IMR-90 (cell line): ENCODE measurements around the gene CDC37L1. TPM values are rescaled to one million over a fixed set of nuclear protein-coding genes. Genes with fewer than 3 reads are reported as not detected.

Experiments
- ATAC-seq: fragments of 200-7000 bp; cut with Tn5 transposase; 2 replicates; pipeline ENCODE4 v1.9.1; 2020; ENCODE audit warnings: low read depth, mild to moderate bottlenecking, moderate library complexity
- BruUV-seq: library from RNA; stranded (reverse); fragments of 400-500 nt; replicated peaks from 2 replicates; lab custom pipeline; 2021; lab: Mats Ljungman, UMichigan
- CTCF ChIA-PET: fragments of 300-600 bp; formaldehyde crosslinking; extraction: SDS; loops from one replicate; lab custom pipeline; 2021; ENCODE audit warnings: antibody characterized with exemption; lab: Yijun Ruan, JAX
- POLR2A ChIA-PET: fragments of 300-600 bp; sonication (Branson Sonifier 250); formaldehyde crosslinking; loops from one replicate; lab custom pipeline; 2022; ENCODE audit warnings: antibody characterized with exemption; ENCODE audit not compliant: unreplicated experiment; lab: Charles Lee
- DNase-seq: peaks from one replicate; pipeline ENCODE4 v3.0.0; 2013
- H2AFZ ChIP-seq: replicated peaks from 2 replicates; pipeline ENCODE3; 2013; ENCODE audit warnings: low read length, mild to moderate bottlenecking; ENCODE audit not compliant: poor library complexity
- H2AK5ac ChIP-seq: 2 replicates; pipeline ENCODE4 v1.6.1; 2013; ENCODE audit warnings: low read depth, low read length, inconsistent platforms
- H2AK9ac ChIP-seq: replicated peaks from 2 replicates; pipeline ENCODE3; 2013; ENCODE audit warnings: mild to moderate bottlenecking, low read depth, low read length, moderate library complexity; ENCODE audit not compliant: poor library complexity
- H2BK120ac ChIP-seq: 2 replicates; pipeline ENCODE4 v1.6.1; 2013; ENCODE audit warnings: low read depth, low read length, inconsistent platforms
- H2BK15ac ChIP-seq: 3 replicates; pipeline ENCODE4 v1.6.1; 2013; ENCODE audit warnings: low read depth, low read length, inconsistent platforms
- H2BK20ac ChIP-seq: 2 replicates; pipeline ENCODE4 v1.6.1; 2013; ENCODE audit warnings: low read depth, mild to moderate bottlenecking, inconsistent platforms, low read length, moderate library complexity
- H2BK5ac ChIP-seq: 2 replicates; pipeline ENCODE4 v1.6.1; 2013; ENCODE audit warnings: mild to moderate bottlenecking, low read depth, low read length, inconsistent platforms; ENCODE audit not compliant: poor library complexity, severe bottlenecking
- H3K14ac ChIP-seq: replicated peaks from 2 replicates; pipeline ENCODE4 v1.6.1; 2013; ENCODE audit warnings: low read depth, low read length, inconsistent platforms
- H3K18ac ChIP-seq: 2 replicates; pipeline ENCODE4 v1.6.1; 2013; ENCODE audit warnings: low read depth, low read length, control low read depth
- H3K23ac ChIP-seq: 2 replicates; pipeline ENCODE4 v1.6.1; 2013; ENCODE audit warnings: low read depth, low read length, inconsistent platforms
- H3K27ac ChIP-seq: 2 replicates; pipeline ENCODE4 v1.5.1; 2013; ENCODE audit warnings: mild to moderate bottlenecking, control low read depth, low read length; ENCODE audit not compliant: insufficient read depth
- H3K27me3 ChIP-seq: 2 replicates; pipeline ENCODE4 v1.6.1; 2013; ENCODE audit warnings: low read length; ENCODE audit not compliant: control insufficient read depth, insufficient read depth
- H3K36me3 ChIP-seq: 2 replicates; pipeline ENCODE4 v1.6.1; 2013; ENCODE audit warnings: low read length, mixed read lengths; ENCODE audit not compliant: control insufficient read depth, insufficient read depth
- H3K4ac ChIP-seq: 2 replicates; pipeline ENCODE4 v1.6.1; 2013; ENCODE audit warnings: low read depth, low read length, inconsistent platforms
- H3K4me1 ChIP-seq: 2 replicates; pipeline ENCODE4 v1.6.1; 2013; ENCODE audit warnings: low read length, mixed read lengths; ENCODE audit not compliant: control insufficient read depth, insufficient read depth
- H3K4me2 ChIP-seq: 2 replicates; pipeline ENCODE4 v1.6.1; 2013; ENCODE audit warnings: low read depth, mild to moderate bottlenecking, control low read depth, low read length, moderate library complexity
- H3K4me3 ChIP-seq: 2 replicates; pipeline ENCODE4 v1.5.1; 2013; ENCODE audit warnings: low read depth, mild to moderate bottlenecking, control low read depth, low read length, moderate library complexity; ENCODE audit not compliant: insufficient read depth
- H3K56ac ChIP-seq: 2 replicates; pipeline ENCODE4 v1.6.1; 2013; ENCODE audit warnings: low read length, inconsistent platforms; ENCODE audit not compliant: insufficient read depth; ENCODE audit errors: extremely low read depth
- H3K79me1 ChIP-seq, 2 experiments: 2 replicates each; pipeline ENCODE4 v1.6.1; 2013; ENCODE audit warnings: low read length in 2 of 2, inconsistent platforms in 1 of 2, low read depth in 1 of 2
- H3K9ac ChIP-seq: 2 replicates; pipeline ENCODE4 v1.6.1; 2013; ENCODE audit warnings: low read depth, low read length, control low read depth
- H3K9me1 ChIP-seq: 2 replicates; pipeline ENCODE4 v1.6.1; 2013; ENCODE audit warnings: low read length, inconsistent platforms; ENCODE audit not compliant: insufficient read depth
- H3K9me3 ChIP-seq: 2 replicates; pipeline ENCODE4 v1.6.1; 2013; ENCODE audit warnings: low read length; ENCODE audit not compliant: control insufficient read depth, insufficient read depth
- H4K20me1 ChIP-seq: 2 replicates; pipeline ENCODE4 v1.6.1; 2013; ENCODE audit warnings: low read length, inconsistent platforms; ENCODE audit not compliant: insufficient read depth
- H4K5ac ChIP-seq: 2 replicates; pipeline ENCODE4 v1.6.1; 2013; ENCODE audit warnings: mild to moderate bottlenecking, low read depth, low read length, control low read depth
- H4K8ac ChIP-seq, 2 experiments: 2 replicates each; pipeline ENCODE4 v1.6.1; 2013; ENCODE audit warnings: low read depth in 2 of 2, low read length in 2 of 2, control low read depth in 1 of 2, inconsistent platforms in 1 of 2
- H4K91ac ChIP-seq: 2 replicates; pipeline ENCODE4 v1.6.1; 2013; ENCODE audit warnings: low read depth, low read length, inconsistent platforms; ENCODE audit not compliant: insufficient read depth
- BHLHE40 ChIP-seq: fragments of 150-350 bp; IDR thresholded peaks from 2 replicates; pipeline ENCODE4 v1.6.1; 2016; ENCODE audit warnings: mild to moderate bottlenecking, low read depth, low read length
- CEBPB ChIP-seq: IDR thresholded peaks from 2 replicates; pipeline ENCODE4 v1.6.1; 2012; ENCODE audit warnings: low read depth, low read length, improper control_type of control experiment
- CHD1 ChIP-seq: IDR thresholded peaks from 2 replicates; pipeline ENCODE4 v1.6.1; 2012; ENCODE audit warnings: low read depth, low read length, improper control_type of control experiment
- CTCF ChIP-seq: conservative IDR thresholded peaks from 2 replicates; pipeline ENCODE4 v1.5.1; 2012; ENCODE audit warnings: mild to moderate bottlenecking, low read depth, low read length, improper control_type of control experiment
- ELK1 ChIP-seq: fragments of 150-350 bp; IDR thresholded peaks from 2 replicates; pipeline ENCODE4 v1.6.1; 2016; ENCODE audit warnings: low read depth, mild to moderate bottlenecking, low read length, moderate library complexity, borderline replicate concordance
- FOS ChIP-seq: fragments of 150-350 bp; IDR thresholded peaks from 2 replicates; pipeline ENCODE4 v1.6.1; 2016; ENCODE audit warnings: low read depth, low read length
- MAFK ChIP-seq: IDR thresholded peaks from 2 replicates; pipeline ENCODE4 v1.6.1; 2012; ENCODE audit warnings: low read depth, low read length, improper control_type of control experiment
- MXI1 ChIP-seq: IDR thresholded peaks from 2 replicates; pipeline ENCODE4 v1.6.1; 2012; ENCODE audit warnings: low read depth, mild to moderate bottlenecking, low read length, moderate library complexity, borderline replicate concordance
- POLR2A ChIP-seq: IDR thresholded peaks from 2 replicates; pipeline ENCODE4 v1.6.1; 2012; ENCODE audit warnings: mild to moderate bottlenecking, low read depth, low read length
- RAD21 ChIP-seq: IDR thresholded peaks from 2 replicates; pipeline ENCODE4 v1.6.1; 2012; ENCODE audit warnings: low read length, improper control_type of control experiment
- SMC3 ChIP-seq: fragments of 150-350 bp; IDR thresholded peaks from 2 replicates; pipeline ENCODE4 v1.6.1; 2016; ENCODE audit warnings: low read depth, mild to moderate bottlenecking, antibody characterized with exemption, low read length, moderate library complexity
- USF2 ChIP-seq: fragments of 150-350 bp; IDR thresholded peaks from 2 replicates; pipeline ENCODE4 v1.6.1; 2017; ENCODE audit warnings: mild to moderate bottlenecking, antibody characterized with exemption, low read length, low read depth
- WGBS, 2 experiments: methylation state at CpG; one replicate each; pipeline versions ENCODE4 v1.1.5 to v1.1.7; 2013; ENCODE audit warnings: missing lambda C conversion rate in 2 of 2; ENCODE audit not compliant: insufficient read length in 1 of 2; ENCODE audit errors: extremely low coverage in 2 of 2; 5-methylcytosine and 5-hydroxymethylcytosine counted together
- dilution Hi-C: fragments of 300-500 bp; cut with HindIII; formaldehyde crosslinking; loops from one replicate; pipeline ENCODE4 v1.14.3; 2018; ENCODE audit warnings: low sequenced_read_pairs; ENCODE audit not compliant: unreplicated experiment
- in situ Hi-C: fragments of 300-500 bp; cut with MboI; formaldehyde crosslinking; loops from 3 replicates; pipeline ENCODE4 v1.14.3; 2019; ENCODE audit warnings: low sequenced_read_pairs, inconsistent platforms, mixed read lengths
- intact Hi-C: fragments of 100-400 bp; cut with micrococcal nuclease; formaldehyde crosslinking; loops from 2 replicates; pipeline ENCODE4 v1.10.0; 2022
- polyA plus RNA-seq, 3 experiments: library from polyadenylated mRNA; depleted of rRNA; stranded (reverse); fragments of >200 nt; gene quantifications; 2 replicates each; pipeline ENCODE4 v1.2.3, GENCODE V29; 2012; ENCODE audit warnings: low replicate concordance in 1 of 3
- total RNA-seq: library from RNA; depleted of rRNA; stranded (reverse); fragments of >200 nt; gene quantifications from 2 replicates; pipeline ENCODE4 v1.2.3, GENCODE V29; 2012

The CDC37L1 gene
- total and polyA plus RNA-seq, 2 of the 4 experiments (the other 2 are of a cell fraction), result 6.6 to 7.3 TPM

- Histone ChIP-seq H3K27me3 (no peaks in the 10 kb centered on the region), H4K91ac (no peak overlapping the region), H3K18ac (no peak overlapping the region; the same call in 1 of the 2 replicates), H3K14ac (0 out of 2 replicates have a peak overlapping the region, but pooled peaks have one; percentile 52), H2BK120ac (peak overlapping the region; percentile 25; the same call in 1 of the 2 replicates), H2AK9ac (no peak overlapping the region), H4K5ac (no peak overlapping the region), H2BK5ac (no peak overlapping the region), H3K9me3 (no peaks in the 10 kb centered on the region), H3K4me3 (no peak overlapping the region), H3K4me1 (peaks cover 7% of the 10 kb centered on the region; the same call in 1 of the 2 replicates), H3K9ac (no peak overlapping the region), H2AFZ (no peak overlapping the region), H3K79me1 (peaks cover 6 to 20% of the 10 kb centered on the region in 2 experiments; a peak in 3 of 4 replicates), H2AK5ac (no peak overlapping the region), H3K4me2 (no peak overlapping the region), H3K9me1 (0 out of 2 replicates have a peak, but pooled peaks cover 2% of the 10 kb centered on the region), H2BK15ac (no peak overlapping the region; the same call in 2 of the 3 replicates), H4K20me1 (0 out of 2 replicates have a peak, but pooled peaks cover 7% of the 10 kb centered on the region), H3K56ac (no peak overlapping the region), H4K8ac (peak overlapping the region in 1 of 2 experiments; percentile 41; a peak in 1 of 4 replicates), H3K23ac (peak overlapping the region; percentile 77; the same call in 1 of the 2 replicates), H2BK20ac (no peak overlapping the region), H3K36me3 (no peaks in the 10 kb centered on the region), H3K4ac (no peak overlapping the region), H3K27ac (no peak overlapping the region)
- dilution Hi-C loops (no loop called here), in situ Hi-C loops (no loop called here), intact Hi-C loops (loop anchor here (5.0 kb wide), 2 partner anchors 140 to 360 kb away; no protein-coding TSS in a partner anchor)
- CTCF ChIA-PET, result no interaction called here
- DNase-seq (no peak), ATAC-seq (no peak)
- no CpG with 5 or more reads among the region's 3 CpGs for WGBS, 2 experiments
- POLR2A ChIA-PET, result no interaction called here
- TF ChIP-seq MXI1 (no peak), RAD21 (no peak), SMC3 (no peak), ELK1 (no peak), BHLHE40 (no peak), USF2 (no peak), POLR2A (no peak), CTCF (no peak), FOS (no peak), CHD1 (no peak), MAFK (no peak), CEBPB (no peak)
- no TSS peak for BruUV-seq
Observed at GRCh38 chr9:4742246-4742645, 62.9 kb downstream of the CDC37L1 start.
